Nephron progenitor cell (in vitro differentiated cells): Measurements from ENCODE around the gene UTP3.

ENCODE experiments used
- DNase-seq: peaks from one replicate; pipeline ENCODE4 v3.0.0; 2021
- H3K27ac Mint-ChIP-seq: 2 replicates; pipeline ENCODE4 v1.8.0; 2021; ENCODE audit warnings: mild to moderate bottlenecking, moderate library complexity, mixed read lengths
- H3K27me3 Mint-ChIP-seq: 2 replicates; pipeline ENCODE4 v1.8.0; 2021; ENCODE audit warnings: mild to moderate bottlenecking, low read depth, mixed read lengths; ENCODE audit not compliant: poor library complexity
- H3K36me3 Mint-ChIP-seq: 2 replicates; pipeline ENCODE4 v1.8.0; 2021; ENCODE audit warnings: low read depth, mixed read lengths
- H3K4me1 Mint-ChIP-seq: 2 replicates; pipeline ENCODE4 v1.8.0; 2021; ENCODE audit warnings: mixed read lengths
- H3K4me3 Mint-ChIP-seq: 2 replicates; pipeline ENCODE4 v1.8.0; 2021; ENCODE audit warnings: mild to moderate bottlenecking, moderate library complexity, mixed read lengths
- H3K9me3 Mint-ChIP-seq: 2 replicates; pipeline ENCODE4 v1.8.0; 2021; ENCODE audit warnings: mild to moderate bottlenecking, moderate library complexity, mixed read lengths
- TF ChIP-seq, protein P1 (sequence below): fragments of 200-600 bp; sonication (generic); IDR thresholded peaks from 2 replicates; pipeline ENCODE4 v1.5.0; 2021; ENCODE audit warnings: antibody characterized with exemption

The UTP3 gene

DNA sequence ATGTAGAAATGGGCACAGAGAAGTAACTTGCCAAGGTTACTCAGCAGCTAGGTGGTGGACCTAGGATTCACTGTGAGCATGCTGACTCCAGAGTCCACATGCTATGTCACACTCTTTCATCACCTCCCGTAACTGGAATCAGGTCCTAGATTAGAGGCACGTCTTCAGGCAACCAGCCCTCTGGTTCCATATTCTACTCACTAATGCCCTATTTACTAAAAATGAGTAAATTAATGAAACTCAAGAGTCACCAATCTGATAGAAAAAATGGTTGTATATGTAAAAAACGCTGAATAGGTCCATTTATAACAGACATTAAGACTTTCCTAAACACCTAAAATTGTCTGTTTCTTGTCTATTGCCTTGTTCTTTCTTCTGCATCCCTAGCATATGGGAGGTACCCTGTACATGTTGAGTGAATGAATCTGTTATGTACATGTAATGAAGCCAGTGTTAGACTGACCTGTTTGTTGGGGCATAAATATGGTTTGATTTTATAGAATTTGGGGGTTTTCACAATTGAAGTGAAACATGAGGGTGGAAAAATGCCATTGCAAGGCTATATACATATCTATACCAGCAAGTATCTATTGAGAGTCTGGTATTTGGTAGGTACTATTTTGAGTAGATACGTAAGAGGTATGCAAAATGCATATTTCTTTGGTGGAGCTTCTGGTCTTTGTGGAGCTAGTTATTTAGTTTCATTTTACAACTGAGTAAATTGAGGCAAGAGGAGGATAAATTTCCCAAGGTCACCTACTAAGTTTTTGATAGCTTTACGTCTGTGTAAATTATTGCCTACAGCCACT is 26.0 kb downstream of the UTP3 start:
- no peak overlapping the region for H3K27ac Mint-ChIP-seq
- peaks cover 5% of the 10 kb centered on the region for H3K27me3 Mint-ChIP-seq
- H3K4me1 Mint-ChIP-seq = peaks cover 44% of the 10 kb centered on the region
- DNase-seq = no peak
- TF ChIP-seq, protein P1, sequence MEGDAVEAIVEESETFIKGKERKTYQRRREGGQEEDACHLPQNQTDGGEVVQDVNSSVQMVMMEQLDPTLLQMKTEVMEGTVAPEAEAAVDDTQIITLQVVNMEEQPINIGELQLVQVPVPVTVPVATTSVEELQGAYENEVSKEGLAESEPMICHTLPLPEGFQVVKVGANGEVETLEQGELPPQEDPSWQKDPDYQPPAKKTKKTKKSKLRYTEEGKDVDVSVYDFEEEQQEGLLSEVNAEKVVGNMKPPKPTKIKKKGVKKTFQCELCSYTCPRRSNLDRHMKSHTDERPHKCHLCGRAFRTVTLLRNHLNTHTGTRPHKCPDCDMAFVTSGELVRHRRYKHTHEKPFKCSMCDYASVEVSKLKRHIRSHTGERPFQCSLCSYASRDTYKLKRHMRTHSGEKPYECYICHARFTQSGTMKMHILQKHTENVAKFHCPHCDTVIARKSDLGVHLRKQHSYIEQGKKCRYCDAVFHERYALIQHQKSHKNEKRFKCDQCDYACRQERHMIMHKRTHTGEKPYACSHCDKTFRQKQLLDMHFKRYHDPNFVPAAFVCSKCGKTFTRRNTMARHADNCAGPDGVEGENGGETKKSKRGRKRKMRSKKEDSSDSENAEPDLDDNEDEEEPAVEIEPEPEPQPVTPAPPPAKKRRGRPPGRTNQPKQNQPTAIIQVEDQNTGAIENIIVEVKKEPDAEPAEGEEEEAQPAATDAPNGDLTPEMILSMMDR = no peak
- no peaks in the 10 kb centered on the region for H3K36me3 Mint-ChIP-seq
- H3K9me3 Mint-ChIP-seq = no peaks in the 10 kb centered on the region
- no peak overlapping the region for H3K4me3 Mint-ChIP-seq

DNA sequence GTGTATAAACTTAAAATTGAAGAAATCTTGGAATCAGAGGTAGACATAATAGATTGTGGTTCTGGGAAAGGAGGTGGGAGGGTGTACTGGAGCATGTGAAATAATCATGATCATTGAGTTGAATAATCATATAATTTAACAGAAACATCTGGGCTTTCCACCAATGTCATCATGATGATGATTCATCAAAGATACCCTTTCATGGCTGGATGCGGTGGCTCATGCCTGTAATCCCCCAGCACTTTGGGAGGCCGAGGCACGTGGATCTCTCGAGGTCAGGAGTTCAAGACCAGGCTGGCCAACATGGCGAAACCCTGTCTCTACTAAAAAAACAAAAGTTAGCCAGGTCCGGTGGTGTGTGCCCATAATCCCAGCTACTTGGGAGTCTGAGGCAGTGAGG is 26.8 kb downstream of the UTP3 start:
- Mint-ChIP-seq H3K36me3 (no peaks in the 10 kb centered on the region), H3K4me1 (peaks cover 36% of the 10 kb centered on the region), H3K4me3 (no peak overlapping the region), H3K27ac (peak overlapping the region; percentile 39), H3K9me3 (no peaks in the 10 kb centered on the region), H3K27me3 (peaks cover 5% of the 10 kb centered on the region)
- no peak for DNase-seq
- TF ChIP-seq, protein P1 = no peak

DNA sequence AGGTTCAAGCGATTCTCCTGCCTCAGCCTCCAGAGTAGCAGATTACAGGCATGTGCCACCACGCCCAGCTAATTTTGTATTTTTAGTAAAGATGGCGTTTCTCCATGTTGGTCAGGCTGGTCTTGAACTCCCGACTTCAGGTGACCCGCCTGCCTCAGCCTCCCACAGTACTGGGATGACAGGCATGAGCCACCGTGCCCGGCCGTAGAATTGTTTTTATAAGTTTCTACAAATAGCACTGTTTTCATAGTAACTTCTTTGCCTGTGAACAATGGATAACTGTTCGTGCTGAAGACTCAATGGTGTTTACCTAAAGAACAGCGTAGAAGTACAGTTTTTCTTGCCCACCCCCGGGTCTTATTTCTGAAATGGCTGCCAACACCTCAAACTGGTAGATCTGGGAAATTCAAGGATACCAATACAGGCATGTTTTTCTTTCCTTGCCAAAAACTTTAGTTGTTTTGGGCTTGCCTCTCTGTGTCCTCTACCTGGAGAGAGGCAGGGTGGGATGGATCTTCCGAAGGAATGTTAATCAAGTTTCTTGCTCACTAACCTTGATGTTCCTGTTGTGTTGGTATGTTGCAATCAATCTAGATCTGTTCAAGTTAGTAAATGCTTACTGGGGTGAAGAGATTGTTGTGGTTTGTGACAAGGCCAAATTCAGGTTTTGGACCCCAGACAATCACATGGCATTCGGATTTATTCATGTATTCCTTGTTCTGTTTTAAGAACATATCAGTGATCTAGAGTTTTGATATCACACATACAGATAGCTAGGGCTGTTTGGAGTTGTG is 30.7 kb downstream of the UTP3 start:
- Mint-ChIP-seq H3K4me1 (peaks cover 34% of the 10 kb centered on the region), H3K9me3 (no peaks in the 10 kb centered on the region), H3K36me3 (no peaks in the 10 kb centered on the region), H3K4me3 (no peak overlapping the region), H3K27me3 (peaks cover 5% of the 10 kb centered on the region), H3K27ac (no peak overlapping the region)
- TF ChIP-seq, protein P1 = no peak
- no peak for DNase-seq

DNA sequence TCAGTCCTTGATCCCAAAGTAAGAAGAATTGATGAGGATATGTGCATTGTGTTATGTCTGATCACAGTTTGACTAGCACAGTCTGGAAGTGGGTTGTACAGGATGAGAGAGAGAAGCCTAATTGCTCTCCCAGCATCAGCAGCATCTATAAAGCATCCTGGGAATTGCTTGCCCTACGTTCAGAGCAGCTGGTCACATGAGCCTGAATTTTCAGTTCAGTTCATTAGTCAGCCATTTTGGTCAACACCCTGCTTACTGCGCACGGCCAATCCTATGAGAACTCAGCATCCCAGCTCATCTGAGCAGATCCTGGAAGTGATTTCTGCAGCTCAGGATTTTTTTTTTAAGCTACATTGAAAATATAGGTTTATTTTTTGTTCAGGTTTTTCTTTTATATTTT is 33.4 kb downstream of the UTP3 start, which contains the start of gene RUFY3:
Gene RUFY3 (plus strand): TSS at position 218 of the 400 bp plus-strand sequence. CDS start 610 bp downstream, outside the sequence.
- Mint-ChIP-seq H3K36me3 (peaks cover 3% of the 10 kb centered on the region), H3K4me1 (peaks cover 22% of the 10 kb centered on the region), H3K4me3 (peak within 1 kb of the TSS; percentile 81), H3K9me3 (no peaks in the 10 kb centered on the region), H3K27me3 (peaks cover 5% of the 10 kb centered on the region), H3K27ac (peak within 1 kb of the TSS; percentile 90)
- TF ChIP-seq, protein P1 = no peak
- no peak for DNase-seq

DNA sequence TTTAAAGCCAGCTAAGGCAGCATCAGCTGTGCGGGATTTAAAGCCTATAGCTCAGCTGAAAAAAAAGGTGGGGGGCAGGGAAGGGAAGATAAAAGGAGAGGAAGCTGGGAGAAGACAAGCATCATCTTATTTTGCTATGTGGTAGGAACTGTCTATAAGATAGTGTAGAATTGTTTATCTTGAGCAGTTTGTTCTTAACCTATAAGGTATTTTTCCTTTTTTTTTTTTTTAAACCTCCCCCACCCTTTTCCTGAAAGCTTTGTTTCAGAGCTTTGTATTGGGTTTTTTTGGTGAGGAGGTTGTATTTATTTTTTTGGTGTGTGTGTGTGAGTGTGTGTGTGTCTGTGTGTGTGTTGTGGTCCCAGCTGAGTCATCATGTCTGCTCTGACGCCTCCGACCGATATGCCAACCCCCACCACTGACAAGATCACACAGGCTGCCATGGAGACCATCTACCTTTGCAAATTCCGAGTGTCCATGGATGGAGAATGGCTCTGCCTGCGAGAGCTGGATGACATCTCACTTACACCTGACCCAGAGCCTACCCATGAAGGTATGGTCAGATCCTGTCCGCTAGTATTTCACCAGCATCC is 34.0 kb downstream of the UTP3 start:
- Mint-ChIP-seq H3K4me1 (peaks cover 22% of the 10 kb centered on the region), H3K9me3 (no peaks in the 10 kb centered on the region), H3K27me3 (peaks cover 3% of the 10 kb centered on the region), H3K4me3 (peak overlapping the region; percentile 81), H3K36me3 (peaks cover 7% of the 10 kb centered on the region), H3K27ac (peak overlapping the region; percentile 90)
- no peak for DNase-seq
- TF ChIP-seq, protein P1 = no peak
